DND-41 (cell line): ENCODE measurements around the gene ZCCHC14.

Experiments
- CTCF ChIP-seq: IDR thresholded peaks from 2 replicates; pipeline ENCODE4 v1.5.1; 2012; ENCODE audit warnings: borderline replicate concordance, low read length, moderate library complexity, mild to moderate bottlenecking; ENCODE audit not compliant: poor library complexity, severe bottlenecking; ENCODE audit errors: extremely low read depth
- EZH2 ChIP-seq: IDR thresholded peaks from 3 replicates; pipeline ENCODE4 v1.6.1; 2012; ENCODE audit warnings: borderline replicate concordance, low read depth, mild to moderate bottlenecking, moderate library complexity, low read length, inconsistent platforms; ENCODE audit not compliant: severe bottlenecking

- no peak for TF ChIP-seq EZH2
- TF ChIP-seq CTCF = no peak
Measured at GRCh38 chr16:87490096-87490798, 2.6 kb downstream of the ZCCHC14 start.
